ENCODE measurements around the gene ANO7.
"Not testable (repeated sequence)": the region's sequence is repeated elsewhere in the genome, so short reads cannot be mapped to it uniquely, and the experiment has no call there.

The ANO7 gene

GRCh38 chr2:241191081-241191480 lies 2.6 kb downstream of the ANO7 start:
- DNase-seq: no peak

GRCh38 chr2:241193271-241193670 lies 4.8 kb downstream of the ANO7 start:
- DNase-seq: no peak

GRCh38 chr2:241194811-241195210 lies 6.3 kb downstream of the ANO7 start:
- DNase-seq: no peak

GRCh38 chr2:241195506-241196130 lies 7.1 kb downstream of the ANO7 start:
- no peak for DNase-seq

GRCh38 chr2:241197246-241197645 lies 8.8 kb downstream of the ANO7 start:
- DNase-seq: not testable (repeated sequence)

GRCh38 chr2:241197947-241198346 lies 9.5 kb downstream of the ANO7 start:
- no peak for DNase-seq

GRCh38 chr2:241198381-241199279 lies 10.2 kb downstream of the ANO7 start:
- DNase-seq: no peak

DNA sequence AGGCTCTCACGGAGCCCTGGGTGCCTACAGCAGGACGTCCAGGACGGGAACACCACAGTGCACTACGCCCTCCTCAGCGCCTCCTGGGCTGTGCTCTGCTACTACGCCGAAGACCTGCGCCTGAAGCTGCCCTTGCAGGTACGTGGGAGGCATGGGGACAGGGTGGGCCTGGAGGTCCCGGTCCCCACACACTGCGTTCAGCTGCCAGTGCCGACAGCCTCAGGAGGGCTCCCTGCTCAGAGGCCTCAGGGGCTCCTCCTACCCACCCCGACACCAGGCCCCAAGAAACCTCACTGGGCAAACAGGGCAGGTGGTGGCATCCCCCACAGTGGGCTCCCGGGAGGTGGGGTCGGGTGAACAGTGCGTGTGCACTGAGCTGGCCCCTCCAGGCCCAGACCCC lies 10.8 kb downstream of the ANO7 start:
- DNase-seq: no peak

DNA sequence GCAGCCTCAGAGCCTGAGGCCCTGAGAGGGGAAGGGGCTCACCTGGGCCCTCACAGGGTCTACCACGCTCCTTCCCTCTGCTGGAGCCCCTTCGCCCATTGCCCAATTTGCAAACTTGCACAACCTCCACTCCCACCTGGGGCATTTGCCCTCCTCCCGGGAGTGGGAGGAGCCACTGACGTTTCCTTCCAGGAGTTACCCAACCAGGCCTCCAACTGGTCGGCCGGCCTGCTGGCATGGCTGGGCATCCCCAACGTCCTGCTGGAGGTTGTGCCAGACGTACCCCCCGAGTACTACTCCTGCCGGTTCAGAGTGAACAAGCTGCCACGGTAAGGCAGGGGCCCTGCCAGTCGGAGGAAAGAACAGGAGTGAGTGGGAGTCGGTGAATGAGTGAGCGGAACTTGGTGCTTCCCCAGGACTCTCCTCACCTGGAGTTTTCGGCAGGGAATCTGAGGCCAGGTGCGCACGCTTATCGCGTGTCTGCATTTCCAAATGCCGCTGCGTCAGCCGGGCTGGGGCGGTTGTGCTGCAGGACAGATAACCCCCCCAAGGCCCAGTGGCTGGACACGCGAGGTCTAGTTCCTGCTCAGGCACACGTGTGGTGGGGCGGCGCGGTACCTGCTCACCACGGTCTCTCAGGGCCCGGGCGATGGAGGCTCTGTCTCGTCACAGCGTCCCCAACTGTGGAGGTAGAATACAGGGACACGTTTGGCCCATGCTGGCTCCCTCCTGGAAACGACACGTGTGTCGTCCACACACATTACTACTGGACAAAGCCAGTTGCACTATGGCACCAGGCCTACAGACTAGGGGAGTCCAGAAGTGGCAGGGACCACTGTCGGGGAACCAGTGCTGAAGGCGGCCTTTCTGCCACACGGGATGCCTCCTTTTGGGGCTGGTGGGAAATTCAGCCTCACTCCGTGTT lies 11.7 kb downstream of the ANO7 start:
- DNase-seq: no peak

DNA sequence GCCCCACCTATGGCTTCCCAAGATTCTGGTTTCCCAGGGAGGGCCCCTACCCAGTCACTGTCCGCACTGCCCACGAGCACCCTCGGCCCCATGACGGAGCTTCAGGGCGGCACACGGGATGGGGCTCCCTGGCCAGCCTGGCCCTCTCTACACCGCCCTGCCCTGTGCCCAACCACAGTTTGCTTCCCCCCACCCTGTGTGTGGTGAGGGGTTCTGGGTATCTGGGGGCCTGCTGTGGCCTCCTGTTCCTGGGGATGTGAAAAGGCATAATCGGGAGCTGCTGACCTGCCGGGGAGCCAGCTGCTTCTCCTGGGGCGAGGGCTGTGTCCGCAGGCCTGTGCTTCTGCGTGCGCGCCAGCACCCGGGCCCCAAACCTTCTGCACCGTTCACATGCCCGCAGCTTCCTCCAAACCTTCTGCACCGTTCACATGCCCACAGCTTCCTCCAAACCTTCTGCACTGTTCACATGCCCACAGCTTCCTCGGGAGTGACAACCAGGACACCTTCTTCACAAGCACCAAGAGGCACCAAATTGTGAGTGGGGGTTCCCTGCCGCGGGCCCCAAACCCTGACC lies 12.4 kb downstream of the ANO7 start:
- DNase-seq: no peak

GRCh38 chr2:241201445-241202267 lies 13.2 kb downstream of the ANO7 start:
- DNase-seq: no peak

DNA sequence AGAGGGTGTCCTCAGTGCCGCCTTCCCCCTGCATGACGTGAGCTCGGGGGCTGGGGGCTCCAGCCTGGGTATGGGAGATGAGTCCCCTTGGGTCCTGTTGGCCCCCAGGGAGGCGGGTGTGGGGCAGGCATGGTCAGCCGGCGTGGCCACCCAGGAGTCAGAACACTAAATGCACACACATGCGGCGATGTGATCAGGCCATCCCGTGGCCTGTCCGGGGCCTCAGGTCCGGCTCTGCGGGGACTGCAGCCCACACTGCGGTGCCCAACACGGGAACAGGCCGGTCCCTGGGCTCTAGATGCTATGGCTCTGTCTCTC lies 13.8 kb downstream of the ANO7 start:
- no peak for DNase-seq

DNA sequence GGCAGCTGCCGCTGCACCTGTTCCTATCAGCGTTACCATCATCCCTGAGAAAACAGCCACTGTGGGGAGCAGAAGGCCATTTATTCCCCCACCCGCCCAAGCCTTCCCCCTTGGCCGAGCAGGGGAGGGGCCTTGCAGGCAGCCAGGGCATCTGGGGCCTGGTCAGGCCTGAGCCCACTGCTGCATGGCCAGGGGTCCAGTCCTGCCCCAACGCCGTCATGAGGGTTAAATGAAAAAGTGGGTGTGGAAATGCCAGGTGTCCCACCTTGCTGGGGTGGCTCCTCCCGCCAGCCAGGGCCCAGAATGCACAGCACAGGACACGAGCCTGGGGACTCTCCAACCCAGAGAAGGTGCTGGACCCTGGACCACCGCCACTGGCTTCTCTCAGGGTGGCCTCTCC lies 14.2 kb downstream of the ANO7 start:
- no peak for DNase-seq

DNA sequence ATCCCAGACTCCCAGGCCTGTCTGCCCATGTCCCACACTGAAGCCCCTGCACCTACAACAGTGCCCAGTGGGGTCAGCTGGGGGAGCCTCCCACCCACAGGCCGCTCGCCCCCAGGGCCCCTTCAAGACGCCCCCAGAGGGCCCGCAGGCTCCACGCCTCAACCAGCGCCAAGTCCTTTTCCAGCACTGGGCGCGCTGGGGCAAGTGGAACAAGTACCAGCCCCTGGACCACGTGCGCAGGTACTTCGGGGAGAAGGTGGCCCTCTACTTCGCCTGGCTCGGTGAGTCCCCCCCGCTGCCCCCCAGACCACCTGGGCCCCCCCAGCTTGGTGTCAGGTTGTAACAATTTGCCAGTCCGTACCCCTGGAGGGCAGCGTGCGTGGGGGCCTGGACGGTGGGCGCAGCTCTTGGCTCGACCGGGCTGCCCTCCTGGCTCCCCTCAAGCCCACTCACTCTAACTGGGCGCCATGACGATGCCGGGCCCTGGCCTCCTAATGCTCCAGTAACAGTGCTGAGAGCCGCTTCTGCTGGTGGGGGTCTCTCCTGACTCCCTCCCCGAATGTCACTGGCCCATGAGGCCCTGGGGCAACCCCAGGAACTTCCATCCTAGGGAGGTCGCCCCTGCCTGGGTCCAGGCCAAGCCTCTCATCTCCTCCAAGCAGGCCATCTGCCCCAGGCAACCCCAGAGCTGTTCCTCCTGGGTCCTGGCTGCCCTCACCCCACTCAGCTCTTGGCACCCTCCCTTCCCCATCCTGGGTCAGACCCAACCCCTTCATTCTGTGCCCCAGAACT lies 14.9 kb downstream of the ANO7 start:
- DNase-seq: no peak

DNA sequence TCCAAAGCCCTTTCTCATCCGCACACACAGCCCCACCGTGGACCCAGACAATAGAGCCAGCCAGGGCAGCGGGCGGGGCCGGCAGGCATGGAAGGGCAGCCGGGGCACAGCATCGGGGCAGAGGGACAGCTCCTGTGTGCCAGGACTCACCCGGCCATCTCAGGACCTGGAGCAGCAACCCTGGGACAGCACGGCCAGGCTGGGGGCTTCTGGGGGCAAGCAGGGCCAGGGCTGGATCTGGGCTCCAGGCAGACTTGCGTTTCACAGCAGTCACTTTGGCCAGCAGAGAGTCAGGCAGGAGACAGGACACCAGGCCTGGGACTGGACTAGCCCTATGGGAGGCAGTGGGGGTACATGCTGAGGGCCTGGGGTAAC lies 15.5 kb downstream of the ANO7 start:
- DNase-seq: no peak

DNA sequence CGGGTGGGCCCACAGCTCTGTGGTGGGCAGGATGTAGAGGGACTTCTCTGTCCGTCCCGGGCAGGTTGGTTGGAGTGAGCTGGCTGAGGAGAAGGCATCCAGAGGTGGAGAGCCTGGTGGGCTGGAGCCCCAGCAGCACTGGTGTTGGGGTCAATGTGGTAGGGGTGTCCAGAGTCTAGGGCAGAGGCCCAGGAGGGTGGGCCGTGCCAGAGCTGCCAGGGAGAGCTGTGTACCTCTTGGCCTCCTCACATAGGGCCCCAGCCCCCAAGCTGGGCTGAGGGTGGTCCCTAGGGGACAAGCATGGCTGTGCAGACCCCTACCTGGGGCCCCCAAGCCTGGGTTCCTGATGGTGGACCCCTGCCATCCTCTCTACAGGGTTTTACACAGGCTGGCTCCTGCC lies 16.0 kb downstream of the ANO7 start:
- no peak for DNase-seq

DNA sequence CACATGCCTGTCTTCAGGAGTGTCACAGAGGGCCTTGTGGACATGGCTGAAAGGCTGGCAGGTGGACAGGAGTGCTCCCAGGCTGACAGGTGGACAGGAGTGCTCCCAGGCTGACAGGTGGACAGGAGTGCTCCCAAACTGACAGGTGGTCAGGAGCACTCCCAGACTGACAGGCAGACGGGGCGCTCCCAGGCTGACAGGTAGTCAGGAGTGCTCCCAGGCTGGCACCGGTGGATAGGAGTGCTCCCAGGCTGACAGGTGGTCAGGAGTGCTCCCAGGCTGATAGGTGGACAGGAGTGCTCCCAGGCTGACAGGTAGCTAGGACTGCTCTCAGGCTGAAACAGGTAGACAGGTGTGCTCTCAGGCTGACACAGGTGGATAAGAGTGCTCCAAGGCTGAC lies 16.6 kb downstream of the ANO7 start:
- no peak for DNase-seq

- DNase-seq: no peak
Observed at GRCh38 chr2:241207151-241207550, 18.7 kb downstream of the ANO7 start.

DNA sequence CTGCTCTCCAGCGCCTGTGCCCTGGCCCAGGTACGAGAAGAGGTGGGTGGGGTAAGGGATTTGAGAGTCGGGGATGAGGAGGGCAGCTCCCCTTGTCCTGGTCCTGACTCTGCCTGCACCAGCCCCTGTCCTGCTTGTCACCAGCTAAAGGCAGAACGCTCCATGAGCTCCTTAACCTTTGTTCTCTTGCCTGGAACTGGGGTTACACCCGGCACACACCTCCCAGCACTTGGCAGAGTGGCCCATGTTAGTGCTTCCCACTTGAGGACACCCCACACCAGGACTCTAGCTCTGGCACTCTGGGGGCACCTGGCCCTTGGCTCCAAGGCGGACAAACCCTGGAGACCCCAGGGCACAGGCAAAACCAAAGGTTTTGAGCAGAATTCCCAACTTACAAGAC lies 19.2 kb downstream of the ANO7 start:
- no peak for DNase-seq

DNA sequence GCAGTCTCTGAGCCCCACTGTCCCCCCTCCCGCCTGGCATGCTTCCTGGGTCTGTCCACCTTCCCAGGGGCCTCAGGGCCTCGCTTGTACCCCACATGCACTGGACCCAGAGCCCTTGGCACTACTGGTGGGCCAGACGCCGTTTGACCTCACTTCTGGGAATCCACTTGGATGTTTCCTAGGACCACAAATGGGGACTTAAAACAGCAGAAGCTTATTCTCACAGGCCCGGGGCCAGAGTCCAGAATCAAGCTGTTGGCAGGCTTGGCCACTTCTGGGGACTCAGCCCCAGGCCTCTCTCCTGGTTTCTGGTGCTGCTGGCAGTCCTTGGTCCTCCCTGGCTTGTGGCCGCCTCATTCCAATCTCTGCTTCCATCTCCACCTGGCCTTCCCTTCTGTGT lies 19.6 kb downstream of the ANO7 start:
- no peak for DNase-seq

DNA sequence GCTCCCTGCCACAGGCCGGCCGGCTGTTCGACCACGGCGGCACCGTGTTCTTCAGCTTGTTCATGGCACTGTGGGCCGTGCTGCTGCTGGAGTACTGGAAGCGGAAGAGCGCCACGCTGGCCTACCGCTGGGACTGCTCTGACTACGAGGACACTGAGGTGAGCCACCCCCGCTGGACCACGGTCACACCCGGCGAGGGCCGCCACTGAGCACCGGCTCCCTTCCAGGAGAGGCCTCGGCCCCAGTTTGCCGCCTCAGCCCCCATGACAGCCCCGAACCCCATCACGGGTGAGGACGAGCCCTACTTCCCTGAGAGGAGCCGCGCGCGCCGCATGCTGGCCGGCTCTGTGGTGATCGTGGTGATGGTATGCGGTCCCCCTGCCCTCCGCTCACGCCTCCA lies 20.8 kb downstream of the ANO7 start:
- no peak for DNase-seq

DNA sequence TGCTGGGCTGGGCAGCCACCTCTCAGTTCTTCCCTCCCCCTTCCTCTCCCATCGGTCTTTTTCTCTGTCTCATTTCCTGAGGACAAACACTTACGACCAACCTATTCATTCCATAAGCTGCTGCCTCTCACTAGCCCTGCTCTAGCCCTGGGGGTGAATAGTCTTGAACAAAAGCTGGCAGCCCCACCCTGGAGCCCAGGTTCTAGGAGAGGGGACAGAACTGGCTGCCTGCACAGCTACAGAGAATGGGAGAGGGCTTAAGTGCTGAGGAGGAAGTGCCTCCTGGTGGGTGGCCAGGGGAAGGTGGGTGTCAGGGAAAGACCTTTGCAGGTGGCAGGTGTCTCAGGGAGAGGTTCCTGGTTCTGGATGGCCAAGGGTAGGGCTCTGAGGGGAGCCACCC lies 22.8 kb downstream of the ANO7 start:
- DNase-seq: no peak
